ENCODE data around the gene GFI1. TPM values are rescaled to one million over a fixed set of nuclear protein-coding genes. Genes with fewer than 3 reads are reported as not detected.

GFI1 gene
- total and polyA plus RNA-seq, 2 experiments from 2014 or later: not detected

DNA sequence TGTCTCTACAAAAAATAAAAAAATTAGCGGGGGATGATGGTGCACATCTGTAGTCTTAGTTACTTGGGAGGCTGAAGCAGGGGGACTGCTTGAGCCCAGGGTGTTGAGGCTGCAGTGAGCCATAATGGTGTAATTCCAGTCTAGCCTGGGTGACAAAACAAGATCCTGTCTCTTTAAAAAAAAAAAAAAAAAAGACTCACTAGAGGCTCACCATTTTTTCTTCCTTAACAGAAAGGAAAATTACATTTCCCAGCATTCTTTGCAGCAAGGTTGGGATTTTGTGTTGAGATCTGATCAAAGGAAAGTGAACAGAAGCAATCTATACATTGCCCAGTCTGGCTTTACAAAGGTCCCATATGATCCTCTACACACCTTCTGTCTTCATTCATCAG lies 21.5 kb downstream of the GFI1 start:
- 90 to 93% methylated on average over 1 of the region's 1 CpG for WGBS, 2 experiments (ENCODE audit: low coverage in 1 of 2, low lambda C conversion rate in 2 of 2, missing lambda C conversion rate in 2 of 2)
- Histone ChIP-seq H3K9me3 (ENCODE audit: low read depth) (no peaks in the 10 kb centered on the region), H3K4me2 (ENCODE audit: unreplicated experiment) (no peak overlapping the region), H3K79me2 (ENCODE audit: insufficient read depth) (no peaks in the 10 kb centered on the region), H3K27me3 (replicated peaks; ENCODE audit: insufficient read depth) (no peaks in the 10 kb centered on the region), H2AFZ (no peak overlapping the region), H3K9ac (no peak overlapping the region), H3K4me1 (ENCODE audit: insufficient read depth) (no peaks in the 10 kb centered on the region), H4K20me1 (ENCODE audit: insufficient read depth) (no peaks in the 10 kb centered on the region), H3F3A (ENCODE audit: insufficient read depth) (no peaks in the 10 kb centered on the region), H3K4me3 (no peak overlapping the region), H3K36me3 (ENCODE audit: low read depth) (no peaks in the 10 kb centered on the region), H3K27ac (no peak overlapping the region), H3K9me2 (ENCODE audit: insufficient read depth) (no peaks in the 10 kb centered on the region)
- TF ChIP-seq EZH2phosphoT487 (IDR thresholded peaks at IDR 0.05; ENCODE audit: insufficient read depth, low read depth): no peak
- TF ChIP-seq EZH2 (IDR thresholded peaks at IDR 0.05; ENCODE audit: insufficient read depth, poor library complexity, severe bottlenecking): no peak
- DNase-seq: no peak
- in situ Hi-C loops (cut with MboI): no loop called here

DNA sequence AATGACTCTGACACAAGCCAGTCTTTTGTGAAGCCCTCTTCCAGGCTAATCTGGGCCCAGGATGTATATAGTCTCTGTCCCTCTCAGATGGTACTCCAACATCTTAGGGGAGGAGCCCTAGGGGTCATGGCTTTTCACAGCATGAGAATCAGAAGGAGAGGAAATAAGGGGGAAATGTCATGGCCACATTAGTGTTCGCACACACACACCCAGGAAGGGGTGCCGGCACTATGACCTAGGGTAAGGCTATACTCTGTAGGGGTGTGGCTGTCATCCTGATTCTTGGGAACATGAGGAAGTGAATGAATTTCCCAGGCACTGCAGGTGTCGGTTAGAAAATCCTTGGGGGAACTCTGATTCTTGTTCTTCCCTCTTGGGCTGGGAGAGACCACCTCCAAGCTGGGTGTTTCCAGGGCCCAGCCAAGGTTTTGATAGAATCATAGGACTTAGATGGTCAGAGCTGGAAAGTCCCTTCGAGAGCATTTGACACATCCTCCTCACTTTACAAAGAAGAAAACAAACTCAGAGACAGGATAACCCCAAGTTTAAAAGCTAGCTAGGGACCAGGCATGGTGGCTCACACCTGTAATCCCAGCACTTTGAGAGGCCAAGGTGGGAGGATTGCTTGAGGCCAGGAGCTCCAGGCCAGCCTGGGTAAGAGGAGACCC lies 22.0 kb downstream of the GFI1 start:
- Histone ChIP-seq H2AFZ (no peak overlapping the region), H3F3A (ENCODE audit: insufficient read depth) (no peaks in the 10 kb centered on the region), H3K9me2 (ENCODE audit: insufficient read depth) (no peaks in the 10 kb centered on the region), H3K9me3 (ENCODE audit: low read depth) (no peaks in the 10 kb centered on the region), H3K79me2 (ENCODE audit: insufficient read depth) (no peaks in the 10 kb centered on the region), H3K36me3 (ENCODE audit: low read depth) (no peaks in the 10 kb centered on the region), H3K4me2 (ENCODE audit: unreplicated experiment) (no peak overlapping the region), H3K4me3 (no peak overlapping the region), H4K20me1 (ENCODE audit: insufficient read depth) (no peaks in the 10 kb centered on the region), H3K27ac (no peak overlapping the region), H3K4me1 (ENCODE audit: insufficient read depth) (no peaks in the 10 kb centered on the region), H3K9ac (no peak overlapping the region), H3K27me3 (replicated peaks; ENCODE audit: insufficient read depth) (no peaks in the 10 kb centered on the region)
- in situ Hi-C loops (cut with MboI): no loop called here
- 77 to 83% methylated on average over 4 of the region's 4 CpGs for WGBS, 2 experiments (ENCODE audit: low coverage in 1 of 2, low lambda C conversion rate in 2 of 2, missing lambda C conversion rate in 2 of 2)
- TF ChIP-seq EZH2phosphoT487 (IDR thresholded peaks at IDR 0.05; ENCODE audit: insufficient read depth, low read depth) (no peak), EZH2 (IDR thresholded peaks at IDR 0.05; ENCODE audit: insufficient read depth, poor library complexity, severe bottlenecking) (no peak)
- no peak for DNase-seq

DNA sequence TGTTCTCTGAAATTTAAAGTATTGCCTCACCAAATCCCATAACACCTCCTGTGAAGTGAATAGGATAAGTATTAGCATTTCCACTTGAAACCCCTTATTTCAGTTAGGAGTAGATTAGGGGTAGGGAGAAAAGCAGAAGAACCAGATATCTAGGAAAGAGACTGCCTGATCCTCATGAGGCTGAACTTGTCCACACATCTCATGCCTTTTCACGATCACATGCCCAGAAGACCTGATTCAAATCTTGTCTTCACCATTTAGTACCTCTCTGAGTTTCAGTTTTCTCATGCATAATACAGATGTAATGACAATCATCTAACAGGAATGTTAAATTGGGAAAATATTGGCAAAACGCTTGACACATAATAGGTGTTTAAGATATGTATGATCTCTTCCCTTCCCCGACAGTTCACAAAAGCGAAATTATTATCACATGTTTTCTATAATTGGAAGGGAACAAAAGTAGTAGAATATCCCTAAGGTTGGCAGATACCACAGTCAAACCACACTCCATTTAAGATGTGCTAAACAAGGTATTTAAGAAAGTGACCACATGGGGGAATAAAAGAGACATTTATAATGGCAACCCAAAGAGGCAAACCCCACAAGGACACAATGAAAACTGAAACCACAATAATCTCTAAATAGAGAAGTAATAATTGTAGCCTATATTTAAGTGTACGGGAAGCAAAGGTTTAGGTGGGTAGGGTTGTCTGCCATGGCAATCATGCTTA lies 25.2 kb downstream of the GFI1 start:
- H3K79me2 ChIP-seq (ENCODE audit: insufficient read depth): no peaks in the 10 kb centered on the region
- no peak overlapping the region for H3K4me2 ChIP-seq (ENCODE audit: unreplicated experiment)
- no peak overlapping the region for H2AFZ ChIP-seq
- H3K9me2 ChIP-seq (ENCODE audit: insufficient read depth): no peaks in the 10 kb centered on the region
- no peak overlapping the region for H3K27ac ChIP-seq
- WGBS, 2 experiments (ENCODE audit: low coverage in 1 of 2, low lambda C conversion rate in 2 of 2, missing lambda C conversion rate in 2 of 2): 47 to 59% methylated on average over 5 of the region's 5 CpGs
- TF ChIP-seq EZH2 (IDR thresholded peaks at IDR 0.05; ENCODE audit: insufficient read depth, poor library complexity, severe bottlenecking) (no peak), EZH2phosphoT487 (IDR thresholded peaks at IDR 0.05; ENCODE audit: insufficient read depth, low read depth) (no peak)
- H4K20me1 ChIP-seq (ENCODE audit: insufficient read depth): no peaks in the 10 kb centered on the region
- H3K27me3 ChIP-seq (replicated peaks; ENCODE audit: insufficient read depth): no peaks in the 10 kb centered on the region
- H3K36me3 ChIP-seq (ENCODE audit: low read depth): no peaks in the 10 kb centered on the region
- H3K9ac ChIP-seq: no peak overlapping the region
- in situ Hi-C loops (cut with MboI): no loop called here
- peak; percentile 7 for DNase-seq
- no peak overlapping the region for H3K4me3 ChIP-seq
- no peaks in the 10 kb centered on the region for H3K4me1 ChIP-seq (ENCODE audit: insufficient read depth)
- no peaks in the 10 kb centered on the region for H3K9me3 ChIP-seq (ENCODE audit: low read depth)
- no peaks in the 10 kb centered on the region for H3F3A ChIP-seq (ENCODE audit: insufficient read depth)

DNA sequence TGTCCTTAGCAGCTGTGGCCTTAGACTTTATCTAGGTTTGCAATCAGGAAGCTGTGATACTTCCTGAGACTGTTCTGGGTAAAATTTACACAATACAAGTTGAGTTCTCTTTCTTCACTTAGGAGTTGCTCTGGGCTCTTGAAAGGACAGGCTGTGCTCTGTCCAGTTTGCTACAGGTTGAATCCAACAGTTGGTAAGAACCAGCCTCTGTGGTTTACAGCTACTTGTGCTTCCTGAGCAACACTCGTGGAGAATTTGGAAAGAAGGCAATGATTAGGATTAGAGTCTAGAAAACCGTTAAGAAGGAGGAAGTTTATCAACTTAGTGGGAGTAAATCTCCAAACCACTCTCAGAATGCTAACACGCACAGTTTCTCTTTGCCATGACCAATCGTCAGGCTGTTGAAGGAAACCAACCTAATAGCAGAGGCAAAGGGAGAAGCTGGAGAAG lies 26.8 kb downstream of the GFI1 start:
- H4K20me1 ChIP-seq (ENCODE audit: insufficient read depth): no peaks in the 10 kb centered on the region
- H3K9ac ChIP-seq: no peak overlapping the region
- H3F3A ChIP-seq (ENCODE audit: insufficient read depth): no peaks in the 10 kb centered on the region
- H3K4me1 ChIP-seq (ENCODE audit: insufficient read depth): no peaks in the 10 kb centered on the region
- H3K4me3 ChIP-seq: no peak overlapping the region
- no peaks in the 10 kb centered on the region for H3K9me3 ChIP-seq (ENCODE audit: low read depth)
- no peaks in the 10 kb centered on the region for H3K9me2 ChIP-seq (ENCODE audit: insufficient read depth)
- WGBS, 2 experiments (ENCODE audit: low coverage in 1 of 2, low lambda C conversion rate in 2 of 2, missing lambda C conversion rate in 2 of 2): 73 to 76% methylated on average over 4 of the region's 4 CpGs
- no peaks in the 10 kb centered on the region for H3K27me3 ChIP-seq (replicated peaks; ENCODE audit: insufficient read depth)
- H2AFZ ChIP-seq: no peak overlapping the region
- no peak for DNase-seq
- no peaks in the 10 kb centered on the region for H3K36me3 ChIP-seq (ENCODE audit: low read depth)
- no peak for TF ChIP-seq EZH2phosphoT487 (IDR thresholded peaks at IDR 0.05; ENCODE audit: insufficient read depth, low read depth)
- TF ChIP-seq EZH2 (IDR thresholded peaks at IDR 0.05; ENCODE audit: insufficient read depth, poor library complexity, severe bottlenecking): no peak
- H3K27ac ChIP-seq: no peak overlapping the region
- no peaks in the 10 kb centered on the region for H3K79me2 ChIP-seq (ENCODE audit: insufficient read depth)
- no peak overlapping the region for H3K4me2 ChIP-seq (ENCODE audit: unreplicated experiment)
- in situ Hi-C loops (cut with MboI): no loop called here

All from GM23248 (cell line).